HG03521 (cell line): ENCODE measurements around the gene MICALL2.

Experiments
- ATAC-seq: cut with Tn5 transposase; IDR thresholded peaks from one replicate; pipeline ENCODE4 v1.9.1; 2021; ENCODE audit warnings: mild to moderate bottlenecking, moderate library complexity; ENCODE audit not compliant: unreplicated experiment

Gene MICALL2

GRCh38 chr7:1493571-1493970 lies 34.3 kb upstream of the MICALL2 start:
- ATAC-seq, result no peak

GRCh38 chr7:1493129-1493528 lies 33.9 kb upstream of the MICALL2 start:
- ATAC-seq, result no peak

GRCh38 chr7:1492640-1493039 lies 33.4 kb upstream of the MICALL2 start:
- no peak for ATAC-seq

- no peak for ATAC-seq
Observed at GRCh38 chr7:1492221-1492620, 33.0 kb upstream of the MICALL2 start.

- no peak for ATAC-seq
Observed at GRCh38 chr7:1490837-1491236, 31.6 kb upstream of the MICALL2 start.

GRCh38 chr7:1489336-1489735 lies 30.1 kb upstream of the MICALL2 start:
- no peak for ATAC-seq

GRCh38 chr7:1488016-1488415 lies 28.7 kb upstream of the MICALL2 start:
- no peak for ATAC-seq

GRCh38 chr7:1487466-1487865 lies 28.2 kb upstream of the MICALL2 start:
- ATAC-seq, result no peak

- ATAC-seq, result no peak
Observed at GRCh38 chr7:1486571-1486970, 27.3 kb upstream of the MICALL2 start.

- no peak for ATAC-seq
Observed at GRCh38 chr7:1485156-1485555, 25.9 kb upstream of the MICALL2 start.

GRCh38 chr7:1484569-1484968 lies 25.3 kb upstream of the MICALL2 start:
- no peak for ATAC-seq

GRCh38 chr7:1483536-1484505 lies 24.6 kb upstream of the MICALL2 start:
- no peak for ATAC-seq

GRCh38 chr7:1483079-1483478 lies 23.8 kb upstream of the MICALL2 start:
- no peak for ATAC-seq

- ATAC-seq, result no peak
Observed at GRCh38 chr7:1481300-1481699, 22.0 kb upstream of the MICALL2 start.

- ATAC-seq, result no peak
Observed at GRCh38 chr7:1480670-1481069, 21.4 kb upstream of the MICALL2 start.

- no peak for ATAC-seq
Observed at GRCh38 chr7:1479287-1479686, 20.0 kb upstream of the MICALL2 start.

- no peak for ATAC-seq
Observed at GRCh38 chr7:1478480-1478879, 19.2 kb upstream of the MICALL2 start.

GRCh38 chr7:1476859-1477258 lies 17.6 kb upstream of the MICALL2 start:
- ATAC-seq, result no peak

GRCh38 chr7:1475991-1476390 lies 16.7 kb upstream of the MICALL2 start:
- no peak for ATAC-seq

- no peak for ATAC-seq
Observed at GRCh38 chr7:1475393-1475792, 16.1 kb upstream of the MICALL2 start.

- no peak for ATAC-seq
Observed at GRCh38 chr7:1474736-1475135, 15.5 kb upstream of the MICALL2 start.

- ATAC-seq, result no peak
Observed at GRCh38 chr7:1473864-1474512, 14.7 kb upstream of the MICALL2 start.
